GM12878 (cell line): ENCODE data around the gene NBEA. TPM values are rescaled to one million over a fixed set of nuclear protein-coding genes. Genes with fewer than 3 reads are reported as not detected.

Experiments used
- ATAC-seq: fragments of 200-7000 bp; cut with Tn5 transposase; 3 replicates; pipeline ENCODE4 v1.9.1; 2020; ENCODE audit warnings: mild to moderate bottlenecking, moderate library complexity
- BruUV-seq: library from RNA; stranded (reverse); fragments of 400-500 nt; replicated peaks from 2 replicates; lab custom pipeline; 2021; lab: Mats Ljungman, UMichigan
- CTCF ChIA-PET: fragments of 300-600 bp; sonication (Branson Sonifier 250); formaldehyde crosslinking; extraction: SDS; loops from one replicate; lab custom pipeline; 2021; ENCODE audit warnings: inconsistent platforms; lab: Yijun Ruan, JAX
- POLR2A ChIA-PET: fragments of 350-600 bp; formaldehyde crosslinking; extraction: SDS; loops from one replicate; lab custom pipeline; 2021; ENCODE audit warnings: inconsistent platforms; lab: Charles Lee
- RAD21 ChIA-PET: fragments of 300-600 bp; sonication (Branson Sonifier 250); formaldehyde crosslinking; loops from one replicate; lab custom pipeline; 2023; ENCODE audit warnings: antibody characterized with exemption; ENCODE audit not compliant: unreplicated experiment; lab: Charles Lee
- SMC1A ChIA-PET: fragments of 300-600 bp; sonication (Branson Sonifier 250); formaldehyde crosslinking; loops from one replicate; lab custom pipeline; 2023; ENCODE audit not compliant: unreplicated experiment, uncharacterized antibody; lab: Charles Lee
- DNase-seq: peaks from one replicate; pipeline ENCODE4 v3.0.0-alpha.2; 2011; ENCODE audit warnings: low read depth, low spot score
- FAIRE-seq: peaks from 3 replicates; lab custom pipeline; 2011; peaks lifted over from hg19 to GRCh38; lab: Jason Lieb, UNC
- H2AFZ ChIP-seq: 2 replicates; pipeline ENCODE4 v1.6.0; 2011; ENCODE audit warnings: low read depth, low read length, control low read depth; ENCODE audit not compliant: control insufficient read depth
- H3K27ac ChIP-seq: 2 replicates; pipeline ENCODE4 v1.5.1; 2011; ENCODE audit warnings: control low read depth; ENCODE audit not compliant: control insufficient read depth, insufficient read depth
- H3K27me3 ChIP-seq, 2 experiments: replicated peaks in 1 of 2; 2 replicates each; pipeline versions ENCODE4 v1.6.0 to v1.6.1; 2011; ENCODE audit warnings: low read length in 1 of 2; ENCODE audit not compliant: control insufficient read depth in 2 of 2, insufficient read depth in 2 of 2
- H3K36me3 ChIP-seq, 2 experiments: 2 replicates each; pipeline ENCODE4 v1.5.1; 2011; ENCODE audit warnings: low read length in 1 of 2; ENCODE audit not compliant: control insufficient read depth in 2 of 2, insufficient read depth in 2 of 2
- H3K4me1 ChIP-seq: 2 replicates; pipeline ENCODE4 v1.6.1; 2011; ENCODE audit warnings: mild to moderate bottlenecking, low read length, moderate library complexity, mixed read lengths; ENCODE audit not compliant: control insufficient read depth, insufficient read depth
- H3K4me2 ChIP-seq: 2 replicates; pipeline ENCODE4 v1.6.0; 2011; ENCODE audit warnings: control low read depth; ENCODE audit not compliant: control insufficient read depth, insufficient read depth
- H3K4me3 ChIP-seq: fragments of 200-600 bp; sonication (generic); 2 replicates; pipeline ENCODE4 v1.5.1; 2016
- H3K79me2 ChIP-seq: 2 replicates; pipeline ENCODE4 v1.6.0; 2011; ENCODE audit warnings: low read length; ENCODE audit not compliant: control insufficient read depth, insufficient read depth
- H3K9ac ChIP-seq: 2 replicates; pipeline ENCODE4 v1.8.0; 2011; ENCODE audit warnings: low read length, control low read depth, mixed read lengths; ENCODE audit not compliant: control insufficient read depth, insufficient read depth
- H3K9me3 ChIP-seq: replicated peaks from 3 replicates; pipeline ENCODE4 v1.5.1; 2011; ENCODE audit warnings: mild to moderate bottlenecking, low read length; ENCODE audit not compliant: control insufficient read depth, insufficient read depth
- H4K20me1 ChIP-seq: 2 replicates; pipeline ENCODE4 v1.6.0; 2011; ENCODE audit not compliant: control insufficient read depth, insufficient read depth
- CHD2 ChIP-seq: IDR thresholded peaks from 2 replicates; pipeline ENCODE4 v1.6.1; 2011; ENCODE audit warnings: low read depth, low read length, improper control_type of control experiment, borderline replicate concordance
- CHD4 ChIP-seq: fragments of 200-600 bp; sonication (generic); IDR thresholded peaks from 2 replicates; pipeline ENCODE4 v1.6.1; 2016; ENCODE audit warnings: mild to moderate bottlenecking
- E2F4 ChIP-seq: IDR thresholded peaks from 2 replicates; pipeline ENCODE4 v1.6.1; 2012; ENCODE audit warnings: low read depth, low read length, improper control_type of control experiment
- MTA2 ChIP-seq: fragments of 450-650 bp; IDR thresholded peaks from 2 replicates; pipeline ENCODE4 v1.6.1; 2016; ENCODE audit warnings: low read depth, mild to moderate bottlenecking, moderate library complexity
- MXI1 ChIP-seq: fragments of 150-350 bp; IDR thresholded peaks from 2 replicates; pipeline ENCODE4 v1.6.1; 2011; ENCODE audit warnings: low read depth, mild to moderate bottlenecking, inconsistent platforms, low read length, improper control_type of control experiment
- RELA ChIP-seq: fragments of 450-650 bp; IDR thresholded peaks from 2 replicates; pipeline ENCODE4 v1.8.0; 2014; ENCODE audit warnings: borderline replicate concordance; ENCODE audit not compliant: partially characterized antibody
- RUNX3 ChIP-seq: IDR thresholded peaks from 2 replicates; pipeline ENCODE4 v1.6.1; 2012; ENCODE audit warnings: low read length, inconsistent platforms
- STAT1 ChIP-seq: fragments of 450-650 bp; conservative IDR thresholded peaks from 2 replicates; pipeline ENCODE4 v1.6.1; 2014; ENCODE audit warnings: antibody characterized with exemption, mild to moderate bottlenecking
- TCF3 ChIP-seq: IDR thresholded peaks from 2 replicates; pipeline ENCODE4 v1.6.1; 2012; ENCODE audit warnings: low read depth, mild to moderate bottlenecking, low read length, borderline replicate concordance; ENCODE audit not compliant: insufficient read depth
- WRNIP1 ChIP-seq: IDR thresholded peaks from 2 replicates; pipeline ENCODE4 v1.6.1; 2011; ENCODE audit warnings: low read depth, low read length, improper control_type of control experiment, borderline replicate concordance
- YY1 ChIP-seq: IDR thresholded peaks from 2 replicates; pipeline ENCODE4 v1.6.1; 2011; ENCODE audit warnings: low read depth, mild to moderate bottlenecking, low read length
- ZNF217 ChIP-seq: fragments of 450-650 bp; IDR thresholded peaks from 2 replicates; pipeline ENCODE4 v1.6.1; 2017; ENCODE audit warnings: antibody characterized with exemption, mild to moderate bottlenecking
- ZNF24 ChIP-seq: fragments of 450-650 bp; IDR thresholded peaks from 2 replicates; pipeline ENCODE4 v1.6.1; 2017; ENCODE audit warnings: antibody characterized with exemption, mild to moderate bottlenecking
- WGBS: methylation state at CpG from one replicate; pipeline ENCODE4 v1.1.6; 2016; ENCODE audit warnings: low lambda C conversion rate; ENCODE audit not compliant: insufficient replicate concordance, insufficient coverage; ENCODE audit errors: missing lambda C conversion rate; 5-methylcytosine and 5-hydroxymethylcytosine counted together
- in situ Hi-C: fragments of 300-500 bp; cut with MboI; formaldehyde crosslinking; loops from 9 replicates; pipeline ENCODE4 v1.14.3; 2018; ENCODE audit warnings: mixed read lengths
- intact Hi-C: fragments of 100-400 bp; cut with micrococcal nuclease; formaldehyde crosslinking; loops from one replicate; pipeline ENCODE4 v1.14.2; 2022; ENCODE audit not compliant: unreplicated experiment
- polyA plus RNA-seq, 11 experiments: library from polyadenylated mRNA; depleted of rRNA in 4 of 11; unstranded in 6 of 11; stranded (reverse) in 5 of 11; fragments of >200 nt; fragmentation: Nextera tagmentation in 4 of 11; fragmentation: Illumina TruSeq in 1 of 11; extraction: Ambion mirVana in 4 of 11; extraction: Trizol in 1 of 11; gene quantifications; 1 replicate in 1 of 11; 2 replicates in 10 of 11; pipeline versions ENCODE4 v1.2.1 to v1.2.3, GENCODE V29; 2011 to 2016; ENCODE audit warnings: inconsistent platforms in 2 of 11, missing spikeins in 2 of 11, low read depth in 1 of 11
- total RNA-seq, 4 experiments: library from RNA; depleted of rRNA in 3 of 4; stranded (reverse); fragments of >200 nt in 3 of 4; fragmentation: Illumina TruSeq in 1 of 4; extraction: Trizol in 1 of 4; gene quantifications; 2 replicates each; pipeline versions ENCODE4 v1.2.1 to v1.2.3, GENCODE V29; 2013 to 2021
- TF ChIP-seq, protein P1 (sequence below): fragments of 450-650 bp; IDR thresholded peaks from 2 replicates; pipeline ENCODE4 v1.6.1; 2018; ENCODE audit warnings: mild to moderate bottlenecking, low read depth, moderate library complexity; ENCODE audit not compliant: partially characterized antibody
- TF ChIP-seq, protein P2 (sequence below): fragments of 150-350 bp; IDR thresholded peaks from 2 replicates; pipeline ENCODE4 v1.6.1; 2016; ENCODE audit warnings: low read depth, low read length

The NBEA gene
- total and polyA plus RNA-seq, 10 of the 15 experiments (the other 5 are each of a cell fraction or from before 2014, with no cell fraction given) = 0.23 to 3.6 (median 0.55) TPM

DNA sequence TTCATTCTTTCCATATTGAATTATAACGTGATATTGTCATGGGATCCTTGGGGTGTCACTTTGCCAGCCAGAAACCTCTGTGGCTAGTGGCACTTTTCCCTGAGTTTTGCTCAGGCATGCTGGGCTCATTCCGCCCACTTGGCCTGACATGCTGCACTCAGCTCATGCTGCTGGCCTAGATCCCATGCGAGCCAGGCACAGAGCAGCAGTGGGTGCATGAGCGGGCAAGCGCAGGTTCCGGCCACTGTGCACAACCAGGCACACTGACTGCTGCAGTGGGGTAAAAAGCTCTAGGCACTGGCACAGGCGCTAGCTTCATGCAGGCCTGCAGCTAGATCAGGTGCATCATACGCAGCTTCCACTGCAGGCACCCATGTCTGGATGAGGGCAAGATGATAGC, 313.2 kb downstream of the NBEA start:
- no peak overlapping the region for H2AFZ ChIP-seq
- DNase-seq = no peak
- no peak overlapping the region for H3K4me3 ChIP-seq
- intact Hi-C loops (no loop called here), in situ Hi-C loops (no loop called here)
- no peak overlapping the region for H3K27ac ChIP-seq
- no peak for FAIRE-seq
- no TSS peak for BruUV-seq
- H3K79me2 ChIP-seq = no peaks in the 10 kb centered on the region
- no peaks in the 10 kb centered on the region for H3K4me1 ChIP-seq
- H3K27me3 ChIP-seq = no peaks in the 10 kb centered on the region
- ChIA-PET SMC1A (no interaction called here), CTCF (no interaction called here), POLR2A (no interaction called here)
- H3K36me3 ChIP-seq = no peaks in the 10 kb centered on the region
- H4K20me1 ChIP-seq = no peaks in the 10 kb centered on the region
- ATAC-seq = no peak
- TF ChIP-seq TCF3 = no peak
- TF ChIP-seq MXI1 = no peak
- no peak for TF ChIP-seq STAT1
- TF ChIP-seq MTA2 = no peak
- TF ChIP-seq ZNF24 = no peak
- no peak for TF ChIP-seq YY1
- TF ChIP-seq, protein P1, sequence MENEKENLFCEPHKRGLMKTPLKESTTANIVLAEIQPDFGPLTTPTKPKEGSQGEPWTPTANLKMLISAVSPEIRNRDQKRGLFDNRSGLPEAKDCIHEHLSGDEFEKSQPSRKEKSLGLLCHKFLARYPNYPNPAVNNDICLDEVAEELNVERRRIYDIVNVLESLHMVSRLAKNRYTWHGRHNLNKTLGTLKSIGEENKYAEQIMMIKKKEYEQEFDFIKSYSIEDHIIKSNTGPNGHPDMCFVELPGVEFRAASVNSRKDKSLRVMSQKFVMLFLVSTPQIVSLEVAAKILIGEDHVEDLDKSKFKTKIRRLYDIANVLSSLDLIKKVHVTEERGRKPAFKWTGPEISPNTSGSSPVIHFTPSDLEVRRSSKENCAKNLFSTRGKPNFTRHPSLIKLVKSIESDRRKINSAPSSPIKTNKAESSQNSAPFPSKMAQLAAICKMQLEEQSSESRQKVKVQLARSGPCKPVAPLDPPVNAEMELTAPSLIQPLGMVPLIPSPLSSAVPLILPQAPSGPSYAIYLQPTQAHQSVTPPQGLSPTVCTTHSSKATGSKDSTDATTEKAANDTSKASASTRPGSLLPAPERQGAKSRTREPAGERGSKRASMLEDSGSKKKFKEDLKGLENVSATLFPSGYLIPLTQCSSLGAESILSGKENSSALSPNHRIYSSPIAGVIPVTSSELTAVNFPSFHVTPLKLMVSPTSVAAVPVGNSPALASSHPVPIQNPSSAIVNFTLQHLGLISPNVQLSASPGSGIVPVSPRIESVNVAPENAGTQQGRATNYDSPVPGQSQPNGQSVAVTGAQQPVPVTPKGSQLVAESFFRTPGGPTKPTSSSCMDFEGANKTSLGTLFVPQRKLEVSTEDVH = no peak
- TF ChIP-seq, protein P2, sequence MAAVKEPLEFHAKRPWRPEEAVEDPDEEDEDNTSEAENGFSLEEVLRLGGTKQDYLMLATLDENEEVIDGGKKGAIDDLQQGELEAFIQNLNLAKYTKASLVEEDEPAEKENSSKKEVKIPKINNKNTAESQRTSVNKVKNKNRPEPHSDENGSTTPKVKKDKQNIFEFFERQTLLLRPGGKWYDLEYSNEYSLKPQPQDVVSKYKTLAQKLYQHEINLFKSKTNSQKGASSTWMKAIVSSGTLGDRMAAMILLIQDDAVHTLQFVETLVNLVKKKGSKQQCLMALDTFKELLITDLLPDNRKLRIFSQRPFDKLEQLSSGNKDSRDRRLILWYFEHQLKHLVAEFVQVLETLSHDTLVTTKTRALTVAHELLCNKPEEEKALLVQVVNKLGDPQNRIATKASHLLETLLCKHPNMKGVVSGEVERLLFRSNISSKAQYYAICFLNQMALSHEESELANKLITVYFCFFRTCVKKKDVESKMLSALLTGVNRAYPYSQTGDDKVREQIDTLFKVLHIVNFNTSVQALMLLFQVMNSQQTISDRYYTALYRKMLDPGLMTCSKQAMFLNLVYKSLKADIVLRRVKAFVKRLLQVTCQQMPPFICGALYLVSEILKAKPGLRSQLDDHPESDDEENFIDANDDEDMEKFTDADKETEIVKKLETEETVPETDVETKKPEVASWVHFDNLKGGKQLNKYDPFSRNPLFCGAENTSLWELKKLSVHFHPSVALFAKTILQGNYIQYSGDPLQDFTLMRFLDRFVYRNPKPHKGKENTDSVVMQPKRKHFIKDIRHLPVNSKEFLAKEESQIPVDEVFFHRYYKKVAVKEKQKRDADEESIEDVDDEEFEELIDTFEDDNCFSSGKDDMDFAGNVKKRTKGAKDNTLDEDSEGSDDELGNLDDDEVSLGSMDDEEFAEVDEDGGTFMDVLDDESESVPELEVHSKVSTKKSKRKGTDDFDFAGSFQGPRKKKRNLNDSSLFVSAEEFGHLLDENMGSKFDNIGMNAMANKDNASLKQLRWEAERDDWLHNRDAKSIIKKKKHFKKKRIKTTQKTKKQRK = no peak
- TF ChIP-seq CHD4 = no peak
- no peak for TF ChIP-seq RUNX3
- no peak for TF ChIP-seq RELA
- no peak for TF ChIP-seq CHD2
- no peak for TF ChIP-seq WRNIP1
- no peak for TF ChIP-seq ZNF217
- TF ChIP-seq E2F4 = no peak
- TF ChIP-seq, all 136 proteins: peak for 0
- H3K9ac ChIP-seq = no peak overlapping the region
- RAD21 ChIA-PET = no interaction called here
- 57% methylated on average over 8 of the region's 8 CpGs for WGBS
- H3K9me3 ChIP-seq = no peaks in the 10 kb centered on the region; the same call in 2 of the 3 replicates
- no peak overlapping the region for H3K4me2 ChIP-seq
